ENCODE results near the gene UBL4A. TPM values are rescaled to one million over a fixed set of nuclear protein-coding genes. Genes with fewer than 3 reads are reported as not detected.

Gene UBL4A
- total and polyA plus RNA-seq, 2 experiments from 2014 or later: 53.4 to 65.2 TPM

- no peaks in the 10 kb centered on the region for H3K36me3 ChIP-seq
- H3K9me3 ChIP-seq (ENCODE audit: low read depth): no peaks in the 10 kb centered on the region
- no peaks in the 10 kb centered on the region for H3K4me1 ChIP-seq (ENCODE audit: low read depth)
- DNase-seq (ENCODE audit: low read depth in 1 of 2, low spot score in 1 of 2): no peak
- H3K4me3 ChIP-seq: no peak overlapping the region
- H3K27ac ChIP-seq: no peak overlapping the region
- H3K27me3 ChIP-seq: no peaks in the 10 kb centered on the region
- TF ChIP-seq, protein P1, sequence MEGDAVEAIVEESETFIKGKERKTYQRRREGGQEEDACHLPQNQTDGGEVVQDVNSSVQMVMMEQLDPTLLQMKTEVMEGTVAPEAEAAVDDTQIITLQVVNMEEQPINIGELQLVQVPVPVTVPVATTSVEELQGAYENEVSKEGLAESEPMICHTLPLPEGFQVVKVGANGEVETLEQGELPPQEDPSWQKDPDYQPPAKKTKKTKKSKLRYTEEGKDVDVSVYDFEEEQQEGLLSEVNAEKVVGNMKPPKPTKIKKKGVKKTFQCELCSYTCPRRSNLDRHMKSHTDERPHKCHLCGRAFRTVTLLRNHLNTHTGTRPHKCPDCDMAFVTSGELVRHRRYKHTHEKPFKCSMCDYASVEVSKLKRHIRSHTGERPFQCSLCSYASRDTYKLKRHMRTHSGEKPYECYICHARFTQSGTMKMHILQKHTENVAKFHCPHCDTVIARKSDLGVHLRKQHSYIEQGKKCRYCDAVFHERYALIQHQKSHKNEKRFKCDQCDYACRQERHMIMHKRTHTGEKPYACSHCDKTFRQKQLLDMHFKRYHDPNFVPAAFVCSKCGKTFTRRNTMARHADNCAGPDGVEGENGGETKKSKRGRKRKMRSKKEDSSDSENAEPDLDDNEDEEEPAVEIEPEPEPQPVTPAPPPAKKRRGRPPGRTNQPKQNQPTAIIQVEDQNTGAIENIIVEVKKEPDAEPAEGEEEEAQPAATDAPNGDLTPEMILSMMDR (IDR thresholded peaks at IDR 0.05; ENCODE audit: low read depth, low read length): no peak
Measured at GRCh38 chrX:154495472-154495922, 9.1 kb upstream of the UBL4A start.

DNA sequence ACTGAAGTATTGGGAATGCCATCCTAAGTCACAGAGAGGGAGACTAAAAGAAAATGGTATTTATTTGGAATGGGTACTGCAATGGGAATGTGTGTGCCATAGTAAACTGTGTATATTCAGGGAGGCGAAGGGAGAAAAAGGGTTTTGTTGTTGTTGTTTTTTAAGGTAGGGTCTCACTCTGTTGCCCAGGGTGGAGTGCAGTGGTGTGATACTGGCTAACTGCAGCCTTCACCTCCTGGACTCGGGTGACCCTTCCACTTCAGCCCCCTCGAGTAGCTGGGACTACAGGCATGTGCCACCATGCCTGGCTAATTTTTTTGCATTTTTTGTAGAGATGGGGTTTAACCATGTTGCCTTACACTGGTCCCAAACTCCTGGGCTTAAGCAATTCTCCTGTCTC lies 8.3 kb upstream of the UBL4A start:
- no peaks in the 10 kb centered on the region for H3K36me3 ChIP-seq
- H3K4me1 ChIP-seq (ENCODE audit: low read depth): no peaks in the 10 kb centered on the region
- H3K27me3 ChIP-seq: no peaks in the 10 kb centered on the region
- H3K4me3 ChIP-seq: no peak overlapping the region
- no peak overlapping the region for H3K27ac ChIP-seq
- H3K9me3 ChIP-seq (ENCODE audit: low read depth): no peaks in the 10 kb centered on the region
- DNase-seq (ENCODE audit: low read depth in 1 of 2, low spot score in 1 of 2): no peak
- TF ChIP-seq, protein P1 (IDR thresholded peaks at IDR 0.05; ENCODE audit: low read depth, low read length): no peak

GRCh38 chrX:154490414-154491083 lies 4.1 kb upstream of the UBL4A start, which contains the start of gene SLC10A3:
Gene SLC10A3 (minus strand): TSS chrX:154490629. CDS start chrX:154488940, 1,689 bp downstream.
- Histone ChIP-seq H3K4me3 (peak within 1 kb of the TSS; percentile 55), H3K36me3 (no peaks in the 10 kb centered on the region), H3K27ac (peak within 1 kb of the TSS; percentile 96), H3K4me1 (ENCODE audit: low read depth) (peaks cover 2% of the 10 kb centered on the region), H3K9me3 (ENCODE audit: low read depth) (no peaks in the 10 kb centered on the region), H3K27me3 (no peaks in the 10 kb centered on the region)
- DNase-seq (ENCODE audit: low read depth in 1 of 2, low spot score in 1 of 2): peak; percentile 91 to 95
- TF ChIP-seq, protein P1 (IDR thresholded peaks at IDR 0.05; ENCODE audit: low read depth, low read length): no peak

- Histone ChIP-seq H3K9me3 (ENCODE audit: low read depth) (no peaks in the 10 kb centered on the region), H3K4me1 (ENCODE audit: low read depth) (peaks cover 2% of the 10 kb centered on the region), H3K27me3 (no peaks in the 10 kb centered on the region), H3K27ac (peak overlapping the region; percentile 91), H3K4me3 (peak overlapping the region; percentile 55), H3K36me3 (no peaks in the 10 kb centered on the region)
- TF ChIP-seq, protein P1 (IDR thresholded peaks at IDR 0.05; ENCODE audit: low read depth, low read length): no peak
- DNase-seq (ENCODE audit: low read depth in 1 of 2, low spot score in 1 of 2): peak in 1 of 2 donors; percentile 61
Measured at GRCh38 chrX:154490021-154490413, 3.6 kb upstream of the UBL4A start.

DNA sequence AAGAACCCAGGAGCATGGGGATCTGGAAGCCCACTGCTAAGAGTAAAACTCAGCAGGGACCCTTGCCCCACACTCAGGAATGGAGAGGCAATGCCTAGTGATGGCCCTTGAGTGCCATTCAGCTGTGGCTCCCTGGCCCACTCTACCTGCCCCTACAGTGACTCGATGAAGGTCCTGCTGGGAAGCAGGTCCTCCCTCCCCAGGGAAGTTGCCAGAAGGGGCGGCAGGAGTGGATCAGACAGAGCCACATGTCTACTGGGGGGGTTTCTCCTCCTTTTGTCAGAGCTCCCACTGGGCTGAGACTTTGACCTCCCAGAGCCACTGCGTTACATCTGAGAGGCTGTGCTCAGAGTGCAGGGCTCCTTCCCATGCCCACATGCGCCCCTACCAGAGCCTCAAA lies 2.8 kb upstream of the UBL4A start:
- H3K36me3 ChIP-seq: no peaks in the 10 kb centered on the region
- H3K4me1 ChIP-seq (ENCODE audit: low read depth): peaks cover 2% of the 10 kb centered on the region
- H3K27ac ChIP-seq: no peak overlapping the region
- H3K4me3 ChIP-seq: no peak overlapping the region
- TF ChIP-seq, protein P1 (IDR thresholded peaks at IDR 0.05; ENCODE audit: low read depth, low read length): no peak
- DNase-seq (ENCODE audit: low read depth in 1 of 2, low spot score in 1 of 2): no peak
- H3K27me3 ChIP-seq: no peaks in the 10 kb centered on the region
- H3K9me3 ChIP-seq (ENCODE audit: low read depth): no peaks in the 10 kb centered on the region
